HCT116 (cell line): ENCODE results near the gene WDR90. TPM values are rescaled to one million over a fixed set of nuclear protein-coding genes. Genes with fewer than 3 reads are reported as not detected.

Experiments
- ATAC-seq: fragments of 200-7000 bp; cut with Tn5 transposase; 2 replicates; pipeline ENCODE4 v1.9.1; 2020; ENCODE audit warnings: mild to moderate bottlenecking, moderate library complexity
- BruUV-seq: library from RNA; stranded (reverse); fragments of 400-500 nt; replicated peaks from 2 replicates; lab custom pipeline; 2021; lab: Mats Ljungman, UMichigan
- CTCF ChIA-PET: fragments of 300-600 bp; sonication (Branson Sonifier 250); formaldehyde crosslinking; loops from one replicate; lab custom pipeline; 2021; ENCODE audit warnings: antibody characterized with exemption; lab: Charles Lee
- POLR2A ChIA-PET: fragments of 300-600, 350-600 bp; sonication (Branson Sonifier 250); formaldehyde crosslinking; loops from one replicate; lab custom pipeline; 2021; ENCODE audit warnings: antibody characterized with exemption; lab: Charles Lee
- RAD21 ChIA-PET, 2 experiments: fragments of 300-600 bp; sonication (Branson Sonifier 250); formaldehyde crosslinking; loops; one replicate each; lab custom pipeline; 2023; ENCODE audit warnings: low total read pairs in 2 of 2; ENCODE audit not compliant: uncharacterized antibody in 2 of 2, unreplicated experiment in 2 of 2, low non-redundant PET in 1 of 2; lab: Charles Lee
- DNase-seq: peaks from one replicate; pipeline ENCODE4 v3.0.0-alpha.2; 2010; ENCODE audit warnings: low read depth, low spot score
- H2AFZ ChIP-seq: fragments of 200-600 bp; shearing (Covaris generic), sonication (generic); 2 replicates; pipeline ENCODE4 v1.6.1; 2017; ENCODE audit warnings: low read depth, mixed run types, mixed read lengths, antibody characterized with exemption, low read length; ENCODE audit not compliant: poor library complexity, severe bottlenecking
- H3K27ac ChIP-seq: 2 replicates; pipeline ENCODE4 v1.5.1; 2012; ENCODE audit warnings: low read depth, low read length
- H3K27me3 ChIP-seq: fragments of 200-600 bp; sonication (generic); 2 replicates; pipeline ENCODE4 v1.6.1; 2016; ENCODE audit warnings: mixed run types, low read length, mixed read lengths; ENCODE audit not compliant: insufficient read depth
- H3K36me3 ChIP-seq, 2 experiments: fragments of 200-500 bp in 1 of 2; fragments of 200-600 bp in 1 of 2; sonication (Bioruptor generic) in 1 of 2; sonication (generic) in 1 of 2; 2 replicates each; pipeline versions ENCODE4 v1.5.1 to v1.6.1; 2014 to 2016; ENCODE audit warnings: low read length in 2 of 2, inconsistent platforms in 1 of 2, mixed read lengths in 1 of 2, mixed run types in 1 of 2; ENCODE audit not compliant: insufficient read depth in 2 of 2, control insufficient read depth in 1 of 2
- H3K4me1 ChIP-seq, 2 experiments: fragments of 200-600 bp in 1 of 2; sonication (generic) in 1 of 2; 2 replicates each; pipeline versions ENCODE4 v1.5.1 to v1.6.1; 2012 to 2017; ENCODE audit warnings: low read length in 2 of 2, inconsistent platforms in 1 of 2, mild to moderate bottlenecking in 1 of 2, mixed read lengths in 1 of 2, mixed run types in 1 of 2, moderate library complexity in 1 of 2; ENCODE audit not compliant: insufficient read depth in 2 of 2, control insufficient read depth in 1 of 2
- H3K4me2 ChIP-seq: fragments of 200-600 bp; sonication (generic); 2 replicates; pipeline ENCODE4 v1.6.1; 2017; ENCODE audit warnings: mixed run types, low read length, mixed read lengths
- H3K4me3 ChIP-seq, 2 experiments: fragments of 200-600 bp in 1 of 2; sonication (generic) in 1 of 2; replicated peaks in 1 of 2; 2 replicates each; pipeline ENCODE4 v1.5.1; 2011 to 2016; ENCODE audit warnings: low read length in 2 of 2, control low read depth in 1 of 2, low read depth in 1 of 2, mild to moderate bottlenecking in 1 of 2, mixed read lengths in 1 of 2, mixed run types in 1 of 2
- H3K79me2 ChIP-seq: fragments of 200-600 bp; sonication (generic); 2 replicates; pipeline ENCODE4 v1.6.1; 2017; ENCODE audit warnings: mild to moderate bottlenecking, mixed run types, low read length, moderate library complexity, mixed read lengths; ENCODE audit not compliant: insufficient read depth
- H3K9ac ChIP-seq: fragments of 200-600 bp; sonication (generic); 2 replicates; pipeline ENCODE4 v1.6.1; 2016; ENCODE audit warnings: low read length, mixed read lengths
- H3K9me2 ChIP-seq: fragments of 200-600 bp; sonication (generic), shearing (Covaris generic); 2 replicates; pipeline ENCODE4 v1.6.1; 2017; ENCODE audit warnings: mixed run types, mild to moderate bottlenecking, moderate library complexity; ENCODE audit not compliant: insufficient read depth
- H3K9me3 ChIP-seq, 2 experiments: fragments of 200-500 bp in 1 of 2; fragments of 200-600 bp in 1 of 2; sonication (Bioruptor generic) in 1 of 2; sonication (generic) in 1 of 2; 2 replicates each; pipeline ENCODE4 v1.6.1; 2014 to 2017; ENCODE audit warnings: low read length in 2 of 2, mixed read lengths in 2 of 2, inconsistent platforms in 1 of 2, low read depth in 1 of 2, mild to moderate bottlenecking in 1 of 2, mixed run types in 1 of 2, moderate library complexity in 1 of 2; ENCODE audit not compliant: control insufficient read depth in 1 of 2, insufficient read depth in 1 of 2
- H4K20me1 ChIP-seq: fragments of 200-600 bp; sonication (generic), shearing (Covaris generic); 2 replicates; pipeline ENCODE4 v1.6.1; 2017; ENCODE audit warnings: mixed run types, mild to moderate bottlenecking, moderate library complexity; ENCODE audit not compliant: insufficient read depth
- EGR1 ChIP-seq: IDR thresholded peaks from 2 replicates; pipeline ENCODE4 v1.6.1; 2012; ENCODE audit warnings: low read depth
- EZH2 ChIP-seq: fragments of 200-600 bp; sonication (generic); IDR thresholded peaks from 2 replicates; pipeline ENCODE4 v1.6.1; 2017; ENCODE audit warnings: antibody characterized with exemption, mixed run types
- FOSL1 ChIP-seq: IDR thresholded peaks from 2 replicates; pipeline ENCODE4 v1.6.1; 2012; ENCODE audit warnings: low read depth
- POLR2A ChIP-seq: IDR thresholded peaks from 2 replicates; pipeline ENCODE4 v1.7.0; 2011; ENCODE audit warnings: borderline replicate concordance; ENCODE audit not compliant: insufficient read depth, insufficient read length; ENCODE audit errors: extremely low read depth
- RAD21 ChIP-seq: IDR thresholded peaks from 2 replicates; pipeline ENCODE4 v1.6.1; 2012; ENCODE audit warnings: low read depth, mild to moderate bottlenecking
- REST ChIP-seq: IDR thresholded peaks from 2 replicates; pipeline ENCODE4 v1.6.1; 2012; ENCODE audit warnings: low read depth
- TCF7L2 ChIP-seq: IDR thresholded peaks from 2 replicates; pipeline ENCODE4 v1.7.0; 2011; ENCODE audit warnings: borderline replicate concordance, inconsistent platforms; ENCODE audit not compliant: insufficient read depth, insufficient read length; ENCODE audit errors: extremely low read depth
- YY1 ChIP-seq: IDR thresholded peaks from 2 replicates; pipeline ENCODE4 v1.6.1; 2011; ENCODE audit warnings: low read length, low read depth, moderate library complexity, mild to moderate bottlenecking; ENCODE audit not compliant: insufficient replicate concordance; ENCODE audit errors: extremely low read depth
- intact Hi-C: fragments of 100-400 bp; cut with micrococcal nuclease; formaldehyde crosslinking; loops from 2 replicates; pipeline ENCODE4 v1.10.0; 2022
- total RNA-seq: library from RNA; stranded (reverse); gene quantifications from one replicate; pipeline ENCODE4 v1.2.1, GENCODE V29; 2021; ENCODE audit not compliant: unreplicated experiment

The WDR90 gene
- total RNA-seq, 1 experiment from 2014 or later, result 73.7 TPM

- peaks cover 18 to 35% of the 10 kb centered on the region in 2 experiments for H3K4me1 ChIP-seq
- no peaks in the 10 kb centered on the region for H4K20me1 ChIP-seq
- peak; percentile 52 for ATAC-seq
- intact Hi-C loops, result no loop called here
- no peak for DNase-seq
- no peaks in the 10 kb centered on the region for H3K79me2 ChIP-seq
- TF ChIP-seq EGR1, result 0 out of 2 replicates have a peak, but pooled peaks have one; percentile 39
- no peak for TF ChIP-seq RAD21
- TF ChIP-seq REST, result no peak
- no peak for TF ChIP-seq EZH2
- no peak for TF ChIP-seq TCF7L2
- no peak for TF ChIP-seq YY1
- TF ChIP-seq FOSL1, result no peak
- no peak for TF ChIP-seq POLR2A
- BruUV-seq, result no TSS peak
- H3K27ac ChIP-seq, result peak overlapping the region; percentile 53
- H3K4me2 ChIP-seq, result peak overlapping the region; percentile 62
- ChIA-PET RAD21 (no interaction called here), POLR2A (no interaction called here), CTCF (interaction anchor here (0.9 kb wide), 1 partner anchor 45 kb away, joined by 3 read pairs; no protein-coding TSS in a partner anchor)
- no peak overlapping the region for H2AFZ ChIP-seq
- peak overlapping the region; percentile 32 for H3K9ac ChIP-seq
- H3K27me3 ChIP-seq, result no peaks in the 10 kb centered on the region
- peak overlapping the region in 1 of 2 experiments; percentile 25; a peak in 1 of 4 replicates for H3K4me3 ChIP-seq
- no peaks in the 10 kb centered on the region for H3K9me2 ChIP-seq
- H3K36me3 ChIP-seq, result no peaks in the 10 kb centered on the region
- no peaks in the 10 kb centered on the region for H3K9me3 ChIP-seq
Observed at GRCh38 chr16:621526-622105, 27.5 kb upstream of the WDR90 start.
